ES-I3 (cell line): Measurements from ENCODE around the gene JAM3.
"Not testable (repeated sequence)": the region's sequence is repeated elsewhere in the genome, so short reads cannot be mapped to it uniquely, and the experiment has no call there.

Experiments
- H3K36me3 ChIP-seq: 2 replicates; pipeline ENCODE4 v1.6.1; 2013; ENCODE audit warnings: mild to moderate bottlenecking, low read length, control low read depth, moderate library complexity; ENCODE audit not compliant: insufficient read depth
- H3K4me1 ChIP-seq: 2 replicates; pipeline ENCODE4 v1.6.1; 2013; ENCODE audit warnings: mild to moderate bottlenecking, control low read depth, low read length; ENCODE audit not compliant: insufficient read depth
- H3K9ac ChIP-seq: 2 replicates; pipeline ENCODE4 v1.6.1; 2013; ENCODE audit warnings: low read depth, mild to moderate bottlenecking, low read length, moderate library complexity
- H3K9me3 ChIP-seq: 2 replicates; pipeline ENCODE4 v1.6.1; 2013; ENCODE audit warnings: mild to moderate bottlenecking, low read length, moderate library complexity; ENCODE audit not compliant: control insufficient read depth, insufficient read depth

JAM3 gene

DNA sequence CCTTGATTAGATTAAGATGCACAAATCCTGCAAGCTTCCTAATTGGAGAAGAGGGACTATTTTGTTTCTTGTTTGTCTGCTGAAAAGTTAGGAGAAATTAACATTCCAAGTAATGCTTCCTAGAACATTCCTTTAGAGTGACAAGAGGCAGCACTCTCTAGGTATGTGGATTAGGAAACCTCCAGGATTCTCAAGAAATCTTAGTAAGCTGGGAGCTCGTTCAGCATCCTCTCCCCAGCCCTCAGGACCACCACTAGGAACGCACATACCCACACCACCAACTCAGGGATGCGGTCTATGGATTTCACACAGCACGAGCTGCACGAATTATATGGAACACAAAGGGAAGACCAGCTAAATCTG, 102.0 kb downstream of the JAM3 start:
- Histone ChIP-seq H3K4me1 (no peaks in the 10 kb centered on the region), H3K36me3 (peaks cover 49% of the 10 kb centered on the region), H3K9ac (no peak overlapping the region), H3K9me3 (peaks cover 44% of the 10 kb centered on the region)

DNA sequence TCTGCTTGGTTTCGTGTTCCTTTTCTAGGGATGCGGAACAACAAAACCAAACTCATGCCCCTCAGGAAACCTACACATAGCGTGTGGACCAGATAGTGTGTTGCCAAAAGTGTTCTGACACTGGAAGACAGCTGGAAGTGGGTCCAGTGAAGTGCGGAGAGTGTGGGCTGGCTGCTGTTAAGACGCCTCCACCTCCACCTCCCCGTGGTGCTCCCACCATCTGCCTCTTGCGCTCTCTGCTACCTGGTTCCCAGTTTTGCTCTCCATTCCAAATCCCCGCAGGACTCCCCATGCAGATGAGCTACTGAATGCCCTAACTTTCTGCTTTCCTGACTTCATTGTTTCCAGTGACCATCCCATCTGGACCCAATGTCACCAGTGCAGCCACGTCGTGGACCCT, 103.1 kb downstream of the JAM3 start:
- peaks cover 58% of the 10 kb centered on the region for H3K36me3 ChIP-seq
- no peak overlapping the region for H3K9ac ChIP-seq
- H3K4me1 ChIP-seq: no peaks in the 10 kb centered on the region
- peaks cover 44% of the 10 kb centered on the region for H3K9me3 ChIP-seq

DNA sequence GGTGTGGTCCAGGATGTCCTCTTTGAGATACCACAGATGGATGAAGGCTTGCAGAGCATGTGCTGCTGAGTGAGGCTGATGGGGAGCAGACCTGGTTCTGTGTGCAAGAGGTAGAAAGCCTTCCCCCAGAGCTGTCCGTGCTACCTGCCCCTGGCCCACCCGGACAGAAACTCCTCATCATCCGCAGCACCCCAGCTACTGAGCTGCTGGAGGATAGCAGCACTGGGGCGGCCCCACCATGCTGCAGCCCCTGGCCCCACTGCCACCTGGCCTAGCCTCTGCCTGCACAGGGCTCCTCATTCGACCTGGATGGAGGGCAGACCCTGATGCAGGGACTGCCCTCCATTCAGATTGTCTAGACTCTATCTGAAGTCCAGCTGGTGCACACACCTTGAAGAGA, 104.4 kb downstream of the JAM3 start:
- Histone ChIP-seq H3K4me1 (no peaks in the 10 kb centered on the region), H3K9ac (no peak overlapping the region), H3K9me3 (peaks cover 37% of the 10 kb centered on the region), H3K36me3 (peaks cover 55% of the 10 kb centered on the region)

- H3K36me3 ChIP-seq: peaks cover 37% of the 10 kb centered on the region
Measured at GRCh38 chr11:134176284-134176683, 107.4 kb downstream of the JAM3 start.

DNA sequence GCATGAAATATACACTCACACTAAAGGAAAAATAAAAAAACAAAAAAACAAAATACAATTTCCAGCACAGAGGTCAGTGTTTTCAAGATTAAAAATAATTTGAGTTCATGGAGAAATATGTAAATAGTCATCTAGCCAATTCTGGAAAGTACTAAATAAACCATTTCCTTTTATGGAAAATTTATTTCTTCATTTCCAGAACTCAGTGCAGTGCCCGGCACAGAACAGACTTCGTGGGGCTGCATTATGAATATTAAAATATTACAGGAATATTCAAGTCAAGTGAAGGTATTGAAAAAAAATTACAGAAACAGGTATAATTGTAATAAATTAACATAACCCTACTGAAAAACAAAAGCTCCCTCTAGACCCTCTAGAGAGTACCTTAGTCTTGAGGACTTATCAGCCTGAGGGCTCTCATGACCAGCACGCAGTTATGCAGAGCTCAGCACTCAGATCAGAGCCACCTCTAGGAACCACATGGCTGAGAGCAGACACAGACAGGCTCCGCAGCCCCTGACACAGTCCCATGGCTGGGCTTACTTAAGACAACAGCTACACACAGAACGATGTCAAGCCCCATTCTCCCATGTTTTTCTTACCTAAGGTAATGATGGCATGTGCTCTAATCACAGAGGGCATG, 109.3 kb downstream of the JAM3 start:
- Histone ChIP-seq H3K36me3 (peaks cover 33% of the 10 kb centered on the region), H3K9ac (no peak overlapping the region), H3K9me3 (no peaks in the 10 kb centered on the region; the same call in 1 of the 2 replicates), H3K4me1 (no peaks in the 10 kb centered on the region)

More at GRCh38 chr11:134176284-134176683, 107.4 kb downstream of the JAM3 start:
- no peak overlapping the region for H3K9ac ChIP-seq
- peaks cover 12% of the 10 kb centered on the region for H3K9me3 ChIP-seq
- H3K4me1 ChIP-seq: no peaks in the 10 kb centered on the region

DNA sequence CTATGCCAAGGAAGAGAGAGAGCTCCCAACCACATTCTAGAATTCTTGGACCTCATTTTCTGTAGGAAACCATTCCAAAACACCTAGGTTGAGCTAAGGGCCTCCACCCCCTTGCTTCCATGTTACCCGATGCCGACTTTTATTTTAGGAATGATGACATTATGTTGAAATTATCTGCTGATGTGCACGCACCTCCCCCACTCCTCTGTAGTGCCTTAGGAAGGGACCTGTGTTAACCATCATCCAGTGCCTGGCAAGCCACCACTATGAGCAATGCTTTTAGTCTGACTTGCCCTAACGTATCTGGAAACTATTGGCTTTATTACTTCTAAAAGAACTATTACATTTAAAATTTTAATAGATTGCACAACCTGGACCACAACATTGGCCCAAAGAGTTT, 112.8 kb downstream of the JAM3 start:
- peaks cover 18% of the 10 kb centered on the region for H3K36me3 ChIP-seq
- no peaks in the 10 kb centered on the region for H3K4me1 ChIP-seq
- no peaks in the 10 kb centered on the region for H3K9me3 ChIP-seq
- no peak overlapping the region for H3K9ac ChIP-seq

DNA sequence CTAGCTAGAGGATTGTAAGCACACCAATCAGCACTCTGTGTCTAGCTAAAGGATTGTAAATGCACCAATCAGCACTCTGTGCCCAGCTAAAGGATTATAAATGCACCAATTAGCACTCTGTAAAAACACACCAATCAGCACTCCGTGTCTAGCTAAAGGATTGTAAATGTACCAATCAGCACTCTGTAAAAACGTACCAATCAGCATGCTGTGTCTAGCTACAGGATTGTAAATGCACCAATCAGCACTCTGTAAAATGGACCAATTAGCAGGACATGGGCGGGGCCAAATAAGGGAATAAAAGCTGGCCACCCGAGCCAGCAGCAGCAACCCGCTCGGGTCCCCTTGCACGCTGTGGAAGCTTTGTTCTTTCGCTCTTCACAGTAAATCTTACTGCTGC, 119.2 kb downstream of the JAM3 start:
- H3K36me3 ChIP-seq: peaks cover 27% of the 10 kb centered on the region

GRCh38 chr11:134196756-134197155, 127.9 kb downstream of the JAM3 start:
- no peaks in the 10 kb centered on the region for H3K4me1 ChIP-seq
- no peak overlapping the region for H3K9ac ChIP-seq
- H3K36me3 ChIP-seq: peaks cover 18% of the 10 kb centered on the region
- no peaks in the 10 kb centered on the region for H3K9me3 ChIP-seq

More for the DNA sequence above, 119.2 kb downstream of the JAM3 start:
- not testable (repeated sequence) for H3K4me1 ChIP-seq, H3K9me3 ChIP-seq, H3K9ac ChIP-seq

DNA sequence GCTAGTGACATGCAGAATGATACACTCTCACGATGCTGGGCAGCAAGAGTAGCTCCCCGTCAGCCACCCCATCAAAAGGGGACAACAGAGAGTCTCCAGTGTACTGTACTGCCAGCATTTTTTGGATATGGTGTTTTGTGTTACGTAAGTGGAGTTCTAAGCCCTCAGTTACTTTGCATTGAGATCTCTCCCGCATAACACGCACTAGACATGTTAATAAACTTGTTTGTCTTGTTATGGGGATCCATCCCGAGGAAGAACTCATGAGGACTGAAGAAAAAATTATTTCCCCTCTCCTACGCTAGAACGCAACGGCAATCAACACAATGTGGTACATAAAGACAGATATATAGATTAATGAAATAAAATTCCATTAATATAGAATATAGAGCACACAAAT, 130.7 kb downstream of the JAM3 start:
- Histone ChIP-seq H3K9ac (no peak overlapping the region), H3K36me3 (peaks cover 19% of the 10 kb centered on the region), H3K4me1 (no peaks in the 10 kb centered on the region), H3K9me3 (no peaks in the 10 kb centered on the region)

- no peak overlapping the region for H3K9ac ChIP-seq
- H3K36me3 ChIP-seq: peaks cover 26% of the 10 kb centered on the region
- no peaks in the 10 kb centered on the region for H3K9me3 ChIP-seq
- no peaks in the 10 kb centered on the region for H3K4me1 ChIP-seq
Measured at GRCh38 chr11:134200688-134201087, 131.8 kb downstream of the JAM3 start.
